ENCODE measurements around the gene IL1RL1. TPM values are rescaled to one million over a fixed set of nuclear protein-coding genes. Genes with fewer than 3 reads are reported as not detected.

IL1RL1 gene
- total RNA-seq, 4 donors from 2014 or later: 0.45 to 10.9 (median 5.8) TPM

GRCh38 chr2:102277202-102277700, 34.1 kb upstream of the IL1RL1 start:
- DNase-seq: no peak
- H3K27me3 ChIP-seq: peaks cover 0 to 38% (median 0%) of the 10 kb centered on the region in 4 donors
- H3K4me3 ChIP-seq: no peak overlapping the region
- no peaks in the 10 kb centered on the region for H3K4me1 ChIP-seq
- no peaks in the 10 kb centered on the region for H3K36me3 ChIP-seq
- WGBS, 2 donors: 50 to 60% methylated on average over 1 of the region's 1 CpG
- intact Hi-C loops (cut with DNase I): no loop called here
- no peak for TF ChIP-seq POLR2A (IDR thresholded peaks at IDR 0.05)
- no peak for TF ChIP-seq CTCF (IDR thresholded peaks at IDR 0.05)
- no peaks in the 10 kb centered on the region for H3K9me3 ChIP-seq
- no peak overlapping the region for H3K27ac ChIP-seq

GRCh38 chr2:102278720-102279390, 32.5 kb upstream of the IL1RL1 start:
- Histone ChIP-seq H3K4me3 (no peak overlapping the region), H3K27ac (no peak overlapping the region), H3K4me1 (no peaks in the 10 kb centered on the region), H3K9me3 (no peaks in the 10 kb centered on the region), H3K36me3 (no peaks in the 10 kb centered on the region), H3K27me3 (peaks cover 0 to 46% (median 0%) of the 10 kb centered on the region in 4 donors)
- 59 to 71% methylated on average over 3 of the region's 3 CpGs for WGBS, 2 donors
- no peak for TF ChIP-seq POLR2A (IDR thresholded peaks at IDR 0.05)
- TF ChIP-seq CTCF (IDR thresholded peaks at IDR 0.05): no peak
- intact Hi-C loops (cut with DNase I): no loop called here
- no peak for DNase-seq

DNA sequence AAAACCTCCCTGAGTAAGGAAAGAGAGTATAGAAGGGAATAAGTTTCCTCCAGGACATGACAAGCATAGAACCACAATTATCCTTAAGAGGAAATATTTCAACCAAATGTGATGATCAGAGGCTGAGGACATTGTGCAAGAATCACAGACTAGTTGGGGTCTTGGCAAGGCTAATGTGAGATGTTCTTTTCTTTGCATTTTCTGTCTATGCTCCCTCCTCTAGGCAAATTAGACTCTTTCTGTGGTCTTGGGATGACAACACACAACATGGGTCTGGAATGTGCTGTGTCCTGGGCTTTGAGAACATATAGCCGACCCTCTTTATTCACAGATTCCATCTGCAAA, 32.0 kb upstream of the IL1RL1 start:
- Histone ChIP-seq H3K27me3 (peaks cover 0 to 46% (median 0%) of the 10 kb centered on the region in 4 donors), H3K4me3 (no peak overlapping the region), H3K36me3 (no peaks in the 10 kb centered on the region), H3K9me3 (no peaks in the 10 kb centered on the region), H3K27ac (no peak overlapping the region), H3K4me1 (no peaks in the 10 kb centered on the region)
- no peak for DNase-seq
- intact Hi-C loops (cut with DNase I): no loop called here
- 57 to 61% methylated on average over 1 of the region's 1 CpG for WGBS, 2 donors
- TF ChIP-seq POLR2A (IDR thresholded peaks at IDR 0.05) (no peak), CTCF (IDR thresholded peaks at IDR 0.05) (no peak)

DNA sequence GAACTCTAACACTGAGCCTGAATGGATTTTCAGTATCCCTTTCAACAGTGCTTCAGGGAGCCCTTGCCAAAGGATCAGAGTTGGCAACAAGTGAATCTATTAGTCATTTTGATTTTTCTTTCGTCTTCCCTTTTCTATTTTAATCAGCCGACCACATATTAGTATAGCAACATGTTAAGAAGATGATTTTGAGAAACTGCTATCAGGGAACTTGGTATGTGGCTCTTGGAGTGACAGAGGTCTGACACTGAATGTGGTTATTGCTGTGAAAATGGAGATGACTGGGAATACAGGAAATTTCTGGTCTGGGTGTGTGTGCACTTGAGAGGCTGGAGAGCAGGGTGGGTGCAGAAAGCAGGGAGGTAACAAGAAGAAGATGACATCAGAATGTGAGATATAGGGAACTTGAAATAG, 28.7 kb upstream of the IL1RL1 start:
- 6 to 12% methylated on average over 2 of the region's 2 CpGs for WGBS, 2 donors
- no peak overlapping the region for H3K4me3 ChIP-seq
- H3K36me3 ChIP-seq: no peaks in the 10 kb centered on the region
- TF ChIP-seq POLR2A (IDR thresholded peaks at IDR 0.05) (no peak), CTCF (IDR thresholded peaks at IDR 0.05) (no peak)
- H3K9me3 ChIP-seq: no peaks in the 10 kb centered on the region
- H3K27me3 ChIP-seq: peaks cover 0 to 29% (median 0%) of the 10 kb centered on the region in 4 donors
- H3K27ac ChIP-seq: no peak overlapping the region
- no peaks in the 10 kb centered on the region for H3K4me1 ChIP-seq
- no peak for DNase-seq
- intact Hi-C loops (cut with DNase I): no loop called here

DNA sequence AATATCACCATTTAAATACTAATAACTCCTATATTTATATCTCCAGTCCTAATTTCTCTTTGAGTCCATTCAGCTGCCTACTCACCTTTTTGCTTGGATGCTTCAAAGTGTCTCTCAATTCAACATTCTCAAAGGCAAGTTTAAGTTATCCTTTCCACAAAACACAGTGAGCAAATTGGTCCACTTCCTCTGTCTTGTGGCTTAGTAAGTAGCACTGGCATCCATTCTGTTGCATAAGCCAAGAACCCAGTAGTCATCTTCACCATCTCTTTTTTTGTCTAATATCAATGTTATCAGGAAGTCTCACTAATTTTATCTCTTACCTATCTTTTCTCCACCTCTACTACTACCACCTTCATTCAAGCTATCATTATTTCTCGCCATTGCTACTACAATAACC, 27.4 kb upstream of the IL1RL1 start:
- TF ChIP-seq POLR2A (IDR thresholded peaks at IDR 0.05) (no peak), CTCF (IDR thresholded peaks at IDR 0.05) (no peak)
- Histone ChIP-seq H3K27ac (no peak overlapping the region), H3K36me3 (no peaks in the 10 kb centered on the region), H3K4me3 (no peak overlapping the region), H3K4me1 (no peaks in the 10 kb centered on the region), H3K27me3 (peaks cover 0 to 21% (median 0%) of the 10 kb centered on the region in 4 donors), H3K9me3 (no peaks in the 10 kb centered on the region)
- intact Hi-C loops (cut with DNase I): no loop called here
- 79 to 90% methylated on average over 1 of the region's 1 CpG for WGBS, 2 donors
- DNase-seq: no peak

Data from esophagus squamous epithelium (tissue), 5 donors.